Liver (tissue), 9 donors: ENCODE measurements around the gene LCN10. TPM values are rescaled to one million over a fixed set of nuclear protein-coding genes. Genes with fewer than 3 reads are reported as not detected.

Source experiments
- DNase-seq: peaks from one replicate; pipeline ENCODE4 v3.0.0-alpha.2; 2017; ENCODE audit warnings: low spot score
- H3K27ac ChIP-seq, 2 donors: one replicate each; pipeline ENCODE4 v1.7.0; 2013; ENCODE audit warnings: inconsistent platforms in 2 of 2, low read length in 2 of 2, control low read depth in 1 of 2, low read depth in 1 of 2, mild to moderate bottlenecking in 1 of 2
- H3K27me3 ChIP-seq, 4 donors: one replicate each; pipeline versions ENCODE4 v1.6.1 to v1.7.0; 2013; ENCODE audit warnings: low read length in 3 of 4, inconsistent platforms in 1 of 4, mild to moderate bottlenecking in 1 of 4, moderate library complexity in 1 of 4; ENCODE audit not compliant: control insufficient read depth in 4 of 4, insufficient read depth in 4 of 4
- H3K36me3 ChIP-seq, 4 donors: one replicate each; pipeline versions ENCODE4 v1.6.1 to v1.7.0; 2013; ENCODE audit warnings: low read length in 3 of 4, mild to moderate bottlenecking in 3 of 4, low read depth in 1 of 4, moderate library complexity in 1 of 4; ENCODE audit not compliant: control insufficient read depth in 4 of 4, insufficient read depth in 3 of 4
- H3K4me1 ChIP-seq, 4 donors: one replicate each; pipeline versions ENCODE4 v1.6.1 to v1.7.0; 2013; ENCODE audit warnings: low read length in 3 of 4, mild to moderate bottlenecking in 3 of 4, moderate library complexity in 1 of 4; ENCODE audit not compliant: control insufficient read depth in 4 of 4, insufficient read depth in 4 of 4
- H3K4me3 ChIP-seq, 3 donors: one replicate each; pipeline versions ENCODE4 v1.6.1 to v1.7.0; 2013; ENCODE audit warnings: low read length in 3 of 3, control low read depth in 1 of 3, low read depth in 1 of 3, mild to moderate bottlenecking in 1 of 3
- H3K9ac ChIP-seq, 2 donors: one replicate each; pipeline ENCODE4 v1.7.0; 2013; ENCODE audit warnings: low read length in 2 of 2, mild to moderate bottlenecking in 2 of 2, moderate library complexity in 2 of 2, control low read depth in 1 of 2, low read depth in 1 of 2
- H3K9me3 ChIP-seq, 4 donors: one replicate each; pipeline versions ENCODE4 v1.6.1 to v1.7.0; 2013; ENCODE audit warnings: low read length in 3 of 4; ENCODE audit not compliant: control insufficient read depth in 4 of 4
- FOXA1 ChIP-seq: IDR thresholded peaks from 2 replicates; pipeline ENCODE4 v1.6.1; 2016; ENCODE audit warnings: antibody characterized with exemption
- FOXA2 ChIP-seq: IDR thresholded peaks from 2 replicates; pipeline ENCODE4 v1.6.1; 2016; ENCODE audit warnings: antibody characterized with exemption
- GABPA ChIP-seq, 2 donors: IDR thresholded peaks in 1 of 2; conservative IDR thresholded peaks in 1 of 2; 2 replicates each; pipeline ENCODE4 v1.6.1; 2016; ENCODE audit warnings: antibody characterized with exemption in 2 of 2, mild to moderate bottlenecking in 1 of 2, moderate library complexity in 1 of 2
- HNF4A ChIP-seq, 2 donors: conservative IDR thresholded peaks; 2 replicates each; pipeline ENCODE4 v1.6.1; 2016; ENCODE audit warnings: antibody characterized with exemption in 2 of 2, mild to moderate bottlenecking in 2 of 2
- HNF4G ChIP-seq: IDR thresholded peaks from 2 replicates; pipeline ENCODE4 v1.6.1; 2016; ENCODE audit warnings: antibody characterized with exemption
- NR2F2 ChIP-seq: IDR thresholded peaks from 2 replicates; pipeline ENCODE4 v1.6.1; 2016; ENCODE audit warnings: antibody characterized with exemption
- RAD21 ChIP-seq, 2 donors: IDR thresholded peaks; 2 replicates each; pipeline ENCODE4 v1.6.1; 2016; ENCODE audit warnings: antibody characterized with exemption in 2 of 2, mild to moderate bottlenecking in 2 of 2
- RXRA ChIP-seq, 2 donors: IDR thresholded peaks; 2 replicates each; pipeline ENCODE4 v1.6.1; 2017 to 2018; ENCODE audit warnings: antibody characterized with exemption in 2 of 2, mild to moderate bottlenecking in 1 of 2
- SP1 ChIP-seq: IDR thresholded peaks from 2 replicates; pipeline ENCODE4 v1.6.1; 2018; ENCODE audit warnings: antibody characterized with exemption, mild to moderate bottlenecking
- TAF1 ChIP-seq: conservative IDR thresholded peaks from 2 replicates; pipeline ENCODE4 v1.6.1; 2016; ENCODE audit warnings: antibody characterized with exemption, mild to moderate bottlenecking
- YY1 ChIP-seq: IDR thresholded peaks from 2 replicates; pipeline ENCODE4 v1.6.1; 2016; ENCODE audit warnings: antibody characterized with exemption, mild to moderate bottlenecking
- WGBS: extraction: QIAGEN DNeasy Blood & Tissue Kit; methylation state at CpG from one replicate; pipeline ENCODE4 v1.1.7; 2013; 5-methylcytosine and 5-hydroxymethylcytosine counted together
- polyA plus RNA-seq, 2 donors: library from polyadenylated mRNA; stranded (reverse) in 1 of 2; unstranded in 1 of 2; fragments of 200-250 nt in 1 of 2; fragments of >200 nt in 1 of 2; fragmentation: Nextera tagmentation in 1 of 2; extraction: Ambion mirVana in 1 of 2; gene quantifications; one replicate each; pipeline versions ENCODE4 v1.2.1 to v1.2.3, GENCODE V29; 2013 to 2015
- total RNA-seq, 2 donors: library from RNA; depleted of rRNA; stranded (reverse); fragments of >200 nt; gene quantifications; one replicate each; pipeline ENCODE4 v1.2.3, GENCODE V29; 2014
- TF ChIP-seq, protein P1 (sequence below): fragments of 150-350 bp; IDR thresholded peaks from 2 replicates; pipeline ENCODE4 v1.5.1; 2017; ENCODE audit warnings: improper control_type of control experiment, low read depth, low read length; ENCODE audit not compliant: missing input control
- TF ChIP-seq, protein P2 (sequence below): IDR thresholded peaks from 2 replicates; pipeline ENCODE4 v1.6.1; 2016; ENCODE audit warnings: antibody characterized with exemption, mild to moderate bottlenecking
- TF ChIP-seq, protein P3 (sequence below): IDR thresholded peaks from 2 replicates; pipeline ENCODE4 v1.6.1; 2016; ENCODE audit warnings: antibody characterized with exemption
- TF ChIP-seq, protein P4 (sequence below): IDR thresholded peaks from 2 replicates; pipeline ENCODE4 v1.6.1; 2016; ENCODE audit warnings: antibody characterized with exemption
- donor health status: healthy.
- donor health status: healthy.
- donor health status: healthy.
- donor health status: healthy.
- donor health status: healthy.

Gene LCN10
- total and polyA plus RNA-seq, 4 donors: 0.08 to 0.14 (median 0.11) TPM

DNA sequence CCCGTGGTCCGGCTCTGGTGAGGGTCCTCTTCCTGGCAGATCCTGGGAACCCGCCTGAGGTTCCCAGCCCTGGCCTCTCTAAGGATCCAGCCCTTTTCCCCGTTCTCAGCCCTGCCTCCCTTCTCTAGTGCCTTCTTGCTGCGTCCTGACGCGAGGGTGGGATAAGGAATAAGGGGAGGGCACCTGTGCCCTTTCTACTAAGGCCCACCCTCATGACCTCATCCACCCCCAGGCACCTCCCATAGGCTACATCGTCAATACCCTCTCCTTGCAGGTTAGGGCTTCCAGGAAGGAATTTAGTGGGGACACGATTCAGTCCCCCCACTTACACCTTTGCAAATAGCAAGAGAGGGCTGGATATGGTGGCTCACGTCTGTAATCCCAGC, 41.1 kb downstream of the LCN10 start:
- 74% methylated on average over 10 of the region's 10 CpGs for WGBS
- TF ChIP-seq, protein P1, sequence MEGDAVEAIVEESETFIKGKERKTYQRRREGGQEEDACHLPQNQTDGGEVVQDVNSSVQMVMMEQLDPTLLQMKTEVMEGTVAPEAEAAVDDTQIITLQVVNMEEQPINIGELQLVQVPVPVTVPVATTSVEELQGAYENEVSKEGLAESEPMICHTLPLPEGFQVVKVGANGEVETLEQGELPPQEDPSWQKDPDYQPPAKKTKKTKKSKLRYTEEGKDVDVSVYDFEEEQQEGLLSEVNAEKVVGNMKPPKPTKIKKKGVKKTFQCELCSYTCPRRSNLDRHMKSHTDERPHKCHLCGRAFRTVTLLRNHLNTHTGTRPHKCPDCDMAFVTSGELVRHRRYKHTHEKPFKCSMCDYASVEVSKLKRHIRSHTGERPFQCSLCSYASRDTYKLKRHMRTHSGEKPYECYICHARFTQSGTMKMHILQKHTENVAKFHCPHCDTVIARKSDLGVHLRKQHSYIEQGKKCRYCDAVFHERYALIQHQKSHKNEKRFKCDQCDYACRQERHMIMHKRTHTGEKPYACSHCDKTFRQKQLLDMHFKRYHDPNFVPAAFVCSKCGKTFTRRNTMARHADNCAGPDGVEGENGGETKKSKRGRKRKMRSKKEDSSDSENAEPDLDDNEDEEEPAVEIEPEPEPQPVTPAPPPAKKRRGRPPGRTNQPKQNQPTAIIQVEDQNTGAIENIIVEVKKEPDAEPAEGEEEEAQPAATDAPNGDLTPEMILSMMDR: no peak
- TF ChIP-seq TAF1: no peak
- no peak for TF ChIP-seq NR2F2
- TF ChIP-seq FOXA2: no peak
- no peak for TF ChIP-seq RXRA (IDR thresholded peaks at IDR 0.05)
- no peak for TF ChIP-seq HNF4A (conservative IDR thresholded peaks at IDR 0.05)
- TF ChIP-seq, protein P2, sequence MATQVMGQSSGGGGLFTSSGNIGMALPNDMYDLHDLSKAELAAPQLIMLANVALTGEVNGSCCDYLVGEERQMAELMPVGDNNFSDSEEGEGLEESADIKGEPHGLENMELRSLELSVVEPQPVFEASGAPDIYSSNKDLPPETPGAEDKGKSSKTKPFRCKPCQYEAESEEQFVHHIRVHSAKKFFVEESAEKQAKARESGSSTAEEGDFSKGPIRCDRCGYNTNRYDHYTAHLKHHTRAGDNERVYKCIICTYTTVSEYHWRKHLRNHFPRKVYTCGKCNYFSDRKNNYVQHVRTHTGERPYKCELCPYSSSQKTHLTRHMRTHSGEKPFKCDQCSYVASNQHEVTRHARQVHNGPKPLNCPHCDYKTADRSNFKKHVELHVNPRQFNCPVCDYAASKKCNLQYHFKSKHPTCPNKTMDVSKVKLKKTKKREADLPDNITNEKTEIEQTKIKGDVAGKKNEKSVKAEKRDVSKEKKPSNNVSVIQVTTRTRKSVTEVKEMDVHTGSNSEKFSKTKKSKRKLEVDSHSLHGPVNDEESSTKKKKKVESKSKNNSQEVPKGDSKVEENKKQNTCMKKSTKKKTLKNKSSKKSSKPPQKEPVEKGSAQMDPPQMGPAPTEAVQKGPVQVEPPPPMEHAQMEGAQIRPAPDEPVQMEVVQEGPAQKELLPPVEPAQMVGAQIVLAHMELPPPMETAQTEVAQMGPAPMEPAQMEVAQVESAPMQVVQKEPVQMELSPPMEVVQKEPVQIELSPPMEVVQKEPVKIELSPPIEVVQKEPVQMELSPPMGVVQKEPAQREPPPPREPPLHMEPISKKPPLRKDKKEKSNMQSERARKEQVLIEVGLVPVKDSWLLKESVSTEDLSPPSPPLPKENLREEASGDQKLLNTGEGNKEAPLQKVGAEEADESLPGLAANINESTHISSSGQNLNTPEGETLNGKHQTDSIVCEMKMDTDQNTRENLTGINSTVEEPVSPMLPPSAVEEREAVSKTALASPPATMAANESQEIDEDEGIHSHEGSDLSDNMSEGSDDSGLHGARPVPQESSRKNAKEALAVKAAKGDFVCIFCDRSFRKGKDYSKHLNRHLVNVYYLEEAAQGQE: no peak
- no peak for TF ChIP-seq FOXA1
- TF ChIP-seq YY1: no peak
- no peak for TF ChIP-seq SP1
- Histone ChIP-seq H3K4me3 (no peak overlapping the region), H3K27me3 (no peaks in the 10 kb centered on the region), H3K9ac (no peak overlapping the region), H3K27ac (no peak overlapping the region), H3K9me3 (no peaks in the 10 kb centered on the region), H3K4me1 (peaks cover 9 to 25% (median 19%) of the 10 kb centered on the region in 4 donors), H3K36me3 (no peaks in the 10 kb centered on the region)
- no peak for DNase-seq

DNA sequence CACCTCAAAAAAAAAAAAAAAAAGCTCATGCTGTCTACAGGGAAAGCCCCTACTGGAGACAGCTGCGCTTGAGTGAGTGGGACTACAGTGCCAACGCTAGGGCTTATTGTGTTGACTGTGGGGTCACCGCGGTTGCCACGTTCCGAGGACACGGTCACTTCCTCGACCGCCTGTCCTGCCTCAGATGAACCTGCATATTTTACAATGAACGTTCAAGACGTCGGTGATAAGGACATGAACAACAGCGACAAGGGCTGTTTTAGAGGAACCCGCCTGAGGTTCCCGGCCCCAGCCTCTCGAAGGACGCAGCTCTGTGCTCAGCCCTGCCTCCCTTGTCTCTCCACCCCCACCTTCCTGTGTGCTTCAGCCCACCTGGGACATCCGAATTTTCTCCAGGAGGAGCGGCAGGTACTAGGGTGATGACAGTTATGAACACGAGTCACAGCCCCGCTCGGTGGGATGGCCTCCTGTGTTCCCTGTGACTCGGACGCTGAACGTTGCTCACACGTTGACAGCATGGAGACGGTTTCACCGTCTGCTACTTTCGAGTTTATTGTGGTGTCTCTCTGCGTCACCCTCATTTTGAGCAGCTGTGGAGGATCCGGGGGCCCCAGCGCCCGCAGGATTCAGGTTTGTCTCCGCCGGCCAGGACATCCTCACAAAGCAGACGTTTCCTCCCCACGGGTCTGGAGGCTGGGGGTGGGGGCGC, 41.6 kb downstream of the LCN10 start:
- H3K9me3 ChIP-seq: no peaks in the 10 kb centered on the region
- no peak overlapping the region for H3K27ac ChIP-seq
- peaks cover 13 to 30% (median 24%) of the 10 kb centered on the region in 4 donors for H3K4me1 ChIP-seq
- no peaks in the 10 kb centered on the region for H3K27me3 ChIP-seq
- TF ChIP-seq, protein P3, sequence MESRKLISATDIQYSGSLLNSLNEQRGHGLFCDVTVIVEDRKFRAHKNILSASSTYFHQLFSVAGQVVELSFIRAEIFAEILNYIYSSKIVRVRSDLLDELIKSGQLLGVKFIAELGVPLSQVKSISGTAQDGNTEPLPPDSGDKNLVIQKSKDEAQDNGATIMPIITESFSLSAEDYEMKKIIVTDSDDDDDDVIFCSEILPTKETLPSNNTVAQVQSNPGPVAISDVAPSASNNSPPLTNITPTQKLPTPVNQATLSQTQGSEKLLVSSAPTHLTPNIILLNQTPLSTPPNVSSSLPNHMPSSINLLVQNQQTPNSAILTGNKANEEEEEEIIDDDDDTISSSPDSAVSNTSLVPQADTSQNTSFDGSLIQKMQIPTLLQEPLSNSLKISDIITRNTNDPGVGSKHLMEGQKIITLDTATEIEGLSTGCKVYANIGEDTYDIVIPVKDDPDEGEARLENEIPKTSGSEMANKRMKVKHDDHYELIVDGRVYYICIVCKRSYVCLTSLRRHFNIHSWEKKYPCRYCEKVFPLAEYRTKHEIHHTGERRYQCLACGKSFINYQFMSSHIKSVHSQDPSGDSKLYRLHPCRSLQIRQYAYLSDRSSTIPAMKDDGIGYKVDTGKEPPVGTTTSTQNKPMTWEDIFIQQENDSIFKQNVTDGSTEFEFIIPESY: no peak
- TF ChIP-seq RXRA (IDR thresholded peaks at IDR 0.05): no peak
- no peak for TF ChIP-seq FOXA2
- no peak for TF ChIP-seq RAD21 (IDR thresholded peaks at IDR 0.05)
- TF ChIP-seq GABPA (IDR thresholded peaks at IDR 0.05 in 1 of 2, conservative IDR thresholded peaks at IDR 0.05 in 1 of 2): no peak
- no peak for TF ChIP-seq HNF4A (conservative IDR thresholded peaks at IDR 0.05)
- TF ChIP-seq HNF4G: no peak
- TF ChIP-seq YY1: no peak
- TF ChIP-seq, protein P4, sequence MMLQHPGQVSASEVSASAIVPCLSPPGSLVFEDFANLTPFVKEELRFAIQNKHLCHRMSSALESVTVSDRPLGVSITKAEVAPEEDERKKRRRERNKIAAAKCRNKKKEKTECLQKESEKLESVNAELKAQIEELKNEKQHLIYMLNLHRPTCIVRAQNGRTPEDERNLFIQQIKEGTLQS: no peak
- TF ChIP-seq, protein P1: no peak
- TF ChIP-seq TAF1: no peak
- TF ChIP-seq, protein P2: no peak
- DNase-seq: no peak
- no peak overlapping the region for H3K9ac ChIP-seq
- H3K4me3 ChIP-seq: no peak overlapping the region
- 61% methylated on average over 38 of the region's 38 CpGs for WGBS
- no peaks in the 10 kb centered on the region for H3K36me3 ChIP-seq
